Duodenal mucosa (tissue), 2 donors: ENCODE data around the gene ERVK3-1.

Experiments
- H3K27ac ChIP-seq: one replicate; pipeline ENCODE4 v1.7.0; 2013; ENCODE audit warnings: low read depth, low read length
- H3K27me3 ChIP-seq, 2 donors: one replicate each; pipeline ENCODE4 v1.7.0; 2013; ENCODE audit warnings: low read length in 2 of 2, control low read depth in 1 of 2; ENCODE audit not compliant: insufficient read depth in 2 of 2, control insufficient read depth in 1 of 2
- H3K36me3 ChIP-seq, 2 donors: one replicate each; pipeline ENCODE4 v1.7.0; 2013; ENCODE audit warnings: low read length in 2 of 2, control low read depth in 1 of 2; ENCODE audit not compliant: insufficient read depth in 2 of 2, control insufficient read depth in 1 of 2
- H3K4me1 ChIP-seq, 2 donors: one replicate each; pipeline ENCODE4 v1.7.0; 2013; ENCODE audit warnings: low read length in 2 of 2, control low read depth in 1 of 2; ENCODE audit not compliant: insufficient read depth in 2 of 2, control insufficient read depth in 1 of 2
- H3K4me3 ChIP-seq, 2 donors: one replicate each; pipeline ENCODE4 v1.7.0; 2013; ENCODE audit warnings: low read length in 2 of 2, low read depth in 1 of 2
- H3K9ac ChIP-seq, 2 donors: one replicate each; pipeline ENCODE4 v1.7.0; 2013; ENCODE audit warnings: low read length in 2 of 2, low read depth in 1 of 2
- H3K9me3 ChIP-seq, 2 donors: one replicate each; pipeline ENCODE4 v1.7.0; 2013; ENCODE audit warnings: low read length in 2 of 2, control low read depth in 1 of 2; ENCODE audit not compliant: control insufficient read depth in 1 of 2

Gene ERVK3-1

DNA sequence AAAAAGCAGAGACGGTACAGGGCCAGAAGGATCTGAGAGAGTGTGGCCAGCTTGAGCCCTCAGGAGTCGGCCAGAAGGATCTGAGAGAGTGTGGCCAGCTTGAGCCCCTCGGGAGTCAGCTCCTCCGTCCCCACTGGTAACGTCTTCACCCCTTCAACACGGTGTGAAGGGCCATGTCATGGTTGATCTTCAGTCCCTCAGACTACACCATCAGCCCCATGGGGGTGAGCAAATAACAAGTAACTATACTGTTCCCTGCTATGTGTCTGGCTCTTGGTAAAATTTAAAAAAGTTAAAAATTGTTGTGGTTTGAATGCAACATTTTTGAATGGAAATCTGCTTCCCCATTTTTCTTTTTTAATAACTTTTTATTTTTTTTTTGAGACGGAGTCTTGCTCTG is 28.0 kb upstream of the ERVK3-1 start:
- H3K27ac ChIP-seq: no peak overlapping the region
- H3K4me1 ChIP-seq: peaks cover 9 to 10% of the 10 kb centered on the region in 2 donors
- no peaks in the 10 kb centered on the region for H3K27me3 ChIP-seq
- peaks cover 0 to 1% of the 10 kb centered on the region in 2 donors for H3K36me3 ChIP-seq
- H3K4me3 ChIP-seq: no peak overlapping the region
- no peak overlapping the region for H3K9ac ChIP-seq
- H3K9me3 ChIP-seq: peaks cover 9 to 19% of the 10 kb centered on the region in 2 donors

DNA sequence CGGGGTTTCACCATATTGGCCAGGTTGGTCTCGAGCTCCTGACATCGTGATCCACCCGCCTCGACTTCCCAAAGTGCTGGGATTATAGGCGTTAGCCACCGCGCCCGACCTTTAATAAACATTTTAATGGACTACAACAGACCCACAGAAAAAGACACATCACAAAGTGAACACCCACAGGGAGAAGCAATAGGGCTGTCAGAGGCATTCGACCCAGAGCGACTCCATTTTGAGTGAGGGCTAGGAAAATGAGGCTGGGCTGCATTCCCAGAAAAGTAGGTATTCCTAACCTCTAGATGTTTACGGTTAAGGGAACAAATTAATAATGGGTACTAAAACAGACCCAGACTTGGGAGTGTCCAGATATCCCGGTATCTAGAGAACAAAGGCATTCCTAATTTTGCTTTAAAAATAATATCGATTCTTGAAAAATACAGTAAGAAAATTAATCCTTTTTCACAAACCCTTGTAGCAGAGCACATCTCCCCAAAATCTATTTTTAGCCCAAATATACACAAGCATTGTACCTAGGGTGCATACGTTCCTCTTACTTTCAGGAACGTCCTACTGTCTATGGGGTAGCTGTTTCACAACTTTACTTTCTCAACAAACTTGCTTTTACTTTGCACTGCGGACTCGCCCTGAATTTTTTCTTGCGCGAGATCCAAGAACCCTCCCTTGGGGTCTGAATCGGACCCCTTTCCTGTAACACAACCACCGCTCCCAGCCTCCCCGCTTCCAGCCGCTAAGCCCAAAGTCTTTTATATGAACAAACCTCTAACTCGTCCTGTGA is 27.2 kb upstream of the ERVK3-1 start:
- H3K27me3 ChIP-seq: no peaks in the 10 kb centered on the region
- H3K4me1 ChIP-seq: peaks cover 9 to 10% of the 10 kb centered on the region in 2 donors
- H3K9me3 ChIP-seq: peaks cover 5 to 18% of the 10 kb centered on the region in 2 donors
- H3K27ac ChIP-seq: peak overlapping the region; percentile 56
- H3K9ac ChIP-seq: peak overlapping the region; percentile 80 to 84
- H3K4me3 ChIP-seq: peak overlapping the region; percentile 75 to 91
- no peaks in the 10 kb centered on the region for H3K36me3 ChIP-seq

DNA sequence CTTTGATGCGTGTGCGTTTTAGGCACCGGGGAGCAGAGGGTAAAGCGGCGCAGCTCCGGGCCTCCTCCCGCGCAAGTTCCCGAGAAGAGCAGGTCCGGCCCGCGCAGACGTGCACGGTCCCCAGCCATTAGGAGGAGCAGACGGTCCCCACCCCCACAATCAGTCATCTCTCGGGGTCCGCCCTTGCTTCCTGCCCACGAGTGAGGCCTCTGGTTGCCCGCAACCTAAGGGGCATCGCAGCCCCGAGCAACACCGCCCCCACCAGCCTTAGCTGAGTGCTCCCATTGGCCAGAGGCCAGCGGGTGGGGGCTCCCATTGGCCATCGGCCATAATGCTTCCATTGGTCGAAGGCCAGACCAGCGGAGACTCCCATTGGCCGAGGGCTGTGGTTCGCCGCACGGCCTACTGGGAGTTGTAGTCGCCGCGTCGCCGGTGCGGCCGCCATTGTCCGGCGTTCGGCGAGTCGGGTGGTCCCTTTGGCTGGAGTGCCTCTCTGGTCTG is 26.6 kb upstream of the ERVK3-1 start, which contains the start of gene ZNF8:
ZNF8 (plus strand) TSS at position 415 of the 501 bp plus-strand sequence. CDS start 127 bp downstream, outside the sequence.
- Histone ChIP-seq H3K4me1 (peaks cover 9 to 10% of the 10 kb centered on the region in 2 donors), H3K9me3 (peaks cover 5 to 13% of the 10 kb centered on the region in 2 donors), H3K27ac (peak within 1 kb of the TSS; percentile 56), H3K36me3 (no peaks in the 10 kb centered on the region), H3K4me3 (peak within 1 kb of the TSS; percentile 75 to 91), H3K9ac (peak within 1 kb of the TSS; percentile 80 to 84), H3K27me3 (no peaks in the 10 kb centered on the region)

DNA sequence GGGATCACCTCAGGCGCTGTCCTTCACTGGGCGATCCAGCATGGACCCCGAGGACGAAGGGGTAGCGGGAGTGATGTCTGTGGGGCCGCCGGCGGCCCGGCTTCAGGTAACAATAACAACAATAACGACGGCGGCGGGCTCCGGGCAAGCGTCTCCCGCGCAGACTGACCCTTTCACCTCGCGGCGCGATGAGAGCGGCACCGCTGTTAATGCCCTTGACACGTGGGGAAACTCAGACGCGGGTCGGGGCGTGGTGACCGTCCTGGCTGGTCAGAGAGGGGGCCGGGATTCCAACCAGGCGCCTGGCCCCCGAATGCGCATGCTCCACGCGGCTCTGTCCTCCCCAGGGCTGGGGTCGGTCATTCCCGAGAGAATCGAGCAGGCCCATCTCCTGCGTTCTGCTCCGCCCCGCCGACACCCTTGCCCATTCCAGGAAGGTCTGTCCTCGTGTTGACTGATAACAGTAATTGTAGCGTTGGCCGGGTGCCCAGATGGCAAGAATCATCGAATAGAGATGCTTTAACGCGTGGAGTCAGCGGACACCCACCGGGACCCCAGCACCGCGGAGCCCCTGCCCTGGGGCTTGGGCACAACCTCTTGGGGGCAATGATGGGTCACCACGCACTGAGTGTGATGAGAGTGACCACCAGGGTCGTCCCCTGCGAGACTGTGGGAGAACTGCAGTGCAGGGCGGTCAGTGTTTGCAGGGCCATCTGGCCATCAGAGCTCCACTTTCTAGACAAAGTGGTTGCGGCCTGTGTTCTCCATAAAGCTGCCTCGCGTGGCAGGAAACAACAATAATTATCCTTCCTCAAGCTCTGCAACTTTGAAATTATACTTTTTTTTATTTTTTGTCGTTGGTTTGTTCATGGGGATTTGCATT is 25.9 kb upstream of the ERVK3-1 start:
- H3K27ac ChIP-seq: peak overlapping the region; percentile 56
- H3K9ac ChIP-seq: peak overlapping the region; percentile 80 to 84
- peak overlapping the region; percentile 75 to 91 for H3K4me3 ChIP-seq
- peaks cover 9 to 10% of the 10 kb centered on the region in 2 donors for H3K4me1 ChIP-seq
- no peaks in the 10 kb centered on the region for H3K36me3 ChIP-seq
- H3K9me3 ChIP-seq: peaks cover 4 to 8% of the 10 kb centered on the region in 2 donors
- no peaks in the 10 kb centered on the region for H3K27me3 ChIP-seq

DNA sequence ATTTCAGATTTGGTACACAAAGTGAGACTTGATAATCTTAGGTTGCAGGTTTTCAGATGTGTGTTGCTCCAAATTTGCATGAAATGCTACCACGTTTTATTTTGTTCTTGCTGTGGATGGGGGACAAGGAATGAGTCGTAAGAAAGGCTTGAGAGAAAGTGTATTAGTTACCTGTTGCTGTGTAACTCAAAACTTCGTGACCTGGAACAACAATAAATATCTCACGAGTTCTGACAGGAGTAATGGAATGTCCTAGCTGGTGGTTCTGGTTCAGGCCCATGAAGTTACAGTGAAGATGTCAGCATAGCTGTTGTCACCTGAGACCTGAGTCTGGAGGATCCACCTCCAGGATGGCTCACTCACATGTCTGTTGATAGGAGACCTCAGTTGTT is 25.3 kb upstream of the ERVK3-1 start:
- Histone ChIP-seq H3K9me3 (peaks cover 2 to 3% of the 10 kb centered on the region in 2 donors), H3K4me1 (peaks cover 9 to 10% of the 10 kb centered on the region in 2 donors), H3K27me3 (no peaks in the 10 kb centered on the region), H3K4me3 (peak overlapping the region; percentile 75 to 91), H3K36me3 (peaks cover 0 to 1% of the 10 kb centered on the region in 2 donors), H3K27ac (no peak overlapping the region), H3K9ac (no peak overlapping the region)

DNA sequence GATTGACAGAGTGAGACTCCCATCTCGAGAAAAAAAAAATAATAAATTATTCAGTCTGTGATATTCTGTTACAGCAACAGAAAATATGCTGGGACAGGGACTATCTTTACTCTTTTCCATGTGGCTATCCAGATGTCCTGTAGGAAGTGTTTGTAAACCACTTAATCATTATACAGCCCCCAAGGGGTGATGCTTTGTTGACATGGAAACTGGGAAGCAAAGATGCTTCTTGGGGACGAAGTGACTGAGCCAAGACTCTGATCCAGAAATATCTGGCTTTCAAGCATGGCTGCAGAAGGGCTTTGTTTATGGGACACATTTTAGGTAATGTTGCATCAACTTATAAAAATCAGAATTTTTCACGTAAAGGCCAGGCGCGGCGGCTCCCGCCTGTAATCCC is 21.0 kb upstream of the ERVK3-1 start:
- Histone ChIP-seq H3K27me3 (no peaks in the 10 kb centered on the region), H3K4me3 (no peak overlapping the region), H3K4me1 (peaks cover 9 to 10% of the 10 kb centered on the region in 2 donors), H3K27ac (no peak overlapping the region), H3K36me3 (peaks cover 24 to 42% of the 10 kb centered on the region in 2 donors), H3K9me3 (peaks cover 5 to 6% of the 10 kb centered on the region in 2 donors), H3K9ac (no peak overlapping the region)

DNA sequence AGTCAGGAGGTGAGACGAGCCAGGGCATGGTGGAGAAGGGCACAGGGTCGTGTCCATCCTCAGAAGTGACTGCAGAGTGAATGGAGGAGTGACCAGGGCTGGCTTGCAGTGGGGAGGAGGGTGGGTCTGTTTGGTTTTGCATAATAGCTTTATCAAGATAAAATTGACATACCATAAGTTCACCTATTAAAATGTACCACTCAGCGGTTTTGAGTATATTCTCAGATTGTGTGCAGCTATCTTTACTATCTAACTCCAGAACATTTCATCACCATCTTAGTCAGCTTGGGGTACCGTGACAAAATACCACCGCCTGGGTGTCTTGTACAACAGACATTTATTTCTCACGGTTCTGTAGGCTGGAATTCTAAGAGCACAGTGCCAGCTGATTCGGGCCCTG is 13.2 kb upstream of the ERVK3-1 start:
- H3K4me3 ChIP-seq: peak overlapping the region in 1 of 2 donors; percentile 10
- H3K4me1 ChIP-seq: no peaks in the 10 kb centered on the region
- peaks cover 53 to 89% of the 10 kb centered on the region in 2 donors for H3K36me3 ChIP-seq
- no peaks in the 10 kb centered on the region for H3K27me3 ChIP-seq
- no peak overlapping the region for H3K9ac ChIP-seq
- H3K27ac ChIP-seq: no peak overlapping the region
- H3K9me3 ChIP-seq: peaks cover 51 to 62% of the 10 kb centered on the region in 2 donors

DNA sequence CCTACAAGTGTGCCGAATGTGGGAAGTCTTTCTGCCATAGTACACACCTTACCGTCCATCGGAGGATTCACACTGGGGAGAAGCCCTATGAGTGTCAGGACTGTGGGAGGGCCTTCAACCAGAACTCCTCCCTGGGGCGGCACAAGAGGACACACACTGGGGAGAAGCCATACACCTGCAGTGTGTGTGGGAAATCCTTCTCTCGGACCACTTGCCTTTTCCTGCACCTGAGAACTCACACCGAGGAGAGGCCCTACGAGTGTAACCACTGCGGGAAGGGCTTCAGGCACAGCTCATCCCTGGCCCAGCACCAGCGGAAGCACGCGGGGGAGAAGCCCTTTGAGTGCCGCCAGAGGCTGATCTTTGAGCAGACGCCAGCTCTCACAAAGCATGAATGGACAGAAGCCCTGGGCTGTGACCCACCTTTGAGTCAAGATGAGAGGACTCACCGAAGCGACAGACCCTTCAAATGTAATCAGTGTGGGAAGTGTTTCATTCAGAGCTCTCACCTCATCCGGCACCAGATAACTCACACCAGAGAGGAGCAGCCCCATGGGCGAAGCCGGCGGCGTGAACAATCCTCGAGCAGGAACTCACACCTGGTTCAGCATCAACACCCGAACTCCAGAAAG is 10.3 kb upstream of the ERVK3-1 start:
- peaks cover 46 to 73% of the 10 kb centered on the region in 2 donors for H3K36me3 ChIP-seq

DNA sequence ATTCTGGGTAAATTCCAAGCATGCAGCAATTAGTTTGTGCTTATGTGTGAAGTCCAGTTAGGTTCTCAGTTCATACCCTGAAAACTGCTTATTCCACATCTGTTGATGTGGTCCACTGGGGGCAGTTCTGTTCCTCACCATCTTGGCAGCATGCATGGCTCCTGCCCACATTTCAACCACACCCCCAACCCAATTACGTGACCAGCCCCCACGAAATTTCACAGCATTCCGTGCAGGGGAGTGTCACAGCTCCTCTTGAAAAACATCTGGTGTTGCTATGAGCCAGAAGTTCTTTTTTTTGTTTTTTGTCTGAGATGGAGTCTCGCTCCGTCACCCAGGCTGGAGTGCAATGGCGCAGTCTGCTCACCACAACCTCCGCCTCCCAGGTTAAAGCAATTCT is 9.1 kb upstream of the ERVK3-1 start:
- Histone ChIP-seq H3K27me3 (no peaks in the 10 kb centered on the region), H3K27ac (no peak overlapping the region), H3K36me3 (peaks cover 55 to 76% of the 10 kb centered on the region in 2 donors), H3K9me3 (peaks cover 46 to 63% of the 10 kb centered on the region in 2 donors), H3K9ac (no peak overlapping the region), H3K4me3 (no peak overlapping the region), H3K4me1 (no peaks in the 10 kb centered on the region)

More for the DNA sequence above, 10.3 kb upstream of the ERVK3-1 start:
- H3K27me3 ChIP-seq: no peaks in the 10 kb centered on the region
- no peak overlapping the region for H3K27ac ChIP-seq
- no peaks in the 10 kb centered on the region for H3K4me1 ChIP-seq
- peak overlapping the region in 1 of 2 donors; percentile 45 for H3K4me3 ChIP-seq
- peaks cover 46 to 62% of the 10 kb centered on the region in 2 donors for H3K9me3 ChIP-seq
- H3K9ac ChIP-seq: no peak overlapping the region
